Measurements from ENCODE around the gene OMP.

- TF ChIP-seq EZH2 (IDR thresholded peaks at IDR 0.05): no peak
- TF ChIP-seq POLR2AphosphoS5 (IDR thresholded peaks at IDR 0.05; ENCODE audit: borderline replicate concordance, low read depth, low read length): no peak
Observed at GRCh38 chr11:77114089-77114463, 11.4 kb downstream of the OMP start.

Data from SK-N-MC (cell line).